Small intestine (tissue), 7 donors: ENCODE data around the gene MDH1. TPM values are rescaled to one million over a fixed set of nuclear protein-coding genes. Genes with fewer than 3 reads are reported as not detected.
A peak's percentile ranks its signal among the peaks of the same experiment; 100 is the strongest.
"Not testable (repeated sequence)": the region's sequence is repeated elsewhere in the genome, so short reads cannot be mapped to it uniquely, and the experiment has no call there.

Experiments used
- DNase-seq, 2 donors: peaks; one replicate each; pipeline versions ENCODE4 v3.0.0 to v3.0.0-alpha.2; 2013
- FAIRE-seq: peaks from 2 replicates; lab custom pipeline; 2012; peaks lifted over from hg19 to GRCh38; lab: Jason Lieb, UNC
- H3K27ac ChIP-seq, 3 donors: one replicate each; pipeline ENCODE4 v1.5.1; 2013; ENCODE audit warnings: low read length in 2 of 3, mild to moderate bottlenecking in 2 of 3, control low read depth in 1 of 3, inconsistent platforms in 1 of 3, low read depth in 1 of 3, moderate library complexity in 1 of 3
- H3K27me3 ChIP-seq, 3 donors: one replicate each; pipeline ENCODE4 v1.6.1; 2013; ENCODE audit warnings: low read length in 3 of 3, inconsistent platforms in 1 of 3; ENCODE audit not compliant: control insufficient read depth in 3 of 3, insufficient read depth in 3 of 3
- H3K36me3 ChIP-seq, 3 donors: one replicate each; pipeline ENCODE4 v1.6.1; 2013; ENCODE audit warnings: low read length in 3 of 3, inconsistent platforms in 1 of 3, low read depth in 1 of 3, mild to moderate bottlenecking in 1 of 3, moderate library complexity in 1 of 3; ENCODE audit not compliant: control insufficient read depth in 3 of 3, insufficient read depth in 2 of 3
- H3K4me1 ChIP-seq, 3 donors: one replicate each; pipeline ENCODE4 v1.6.1; 2013; ENCODE audit warnings: low read length in 2 of 3, inconsistent platforms in 1 of 3, low read depth in 1 of 3, mild to moderate bottlenecking in 1 of 3, moderate library complexity in 1 of 3; ENCODE audit not compliant: control insufficient read depth in 3 of 3, insufficient read depth in 2 of 3
- H3K4me3 ChIP-seq, 3 donors: one replicate each; pipeline ENCODE4 v1.5.1; 2013; ENCODE audit warnings: low read length in 3 of 3, control low read depth in 1 of 3, inconsistent platforms in 1 of 3, low read depth in 1 of 3, mild to moderate bottlenecking in 1 of 3, moderate library complexity in 1 of 3
- H3K9me3 ChIP-seq, 2 donors: one replicate each; pipeline ENCODE4 v1.6.1; 2013; ENCODE audit warnings: low read depth in 1 of 2, low read length in 1 of 2; ENCODE audit not compliant: control insufficient read depth in 2 of 2, insufficient read depth in 1 of 2
- WGBS, 3 donors: extraction: QIAGEN DNeasy Blood & Tissue Kit; methylation state at CpG; one replicate each; pipeline ENCODE4 v1.1.7; 2013; 5-methylcytosine and 5-hydroxymethylcytosine counted together
- polyA plus RNA-seq, 4 donors: library from polyadenylated mRNA; stranded (reverse) in 3 of 4; unstranded in 1 of 4; fragments of 200-250 nt in 3 of 4; fragments of 120-200 nt in 1 of 4; gene quantifications; one replicate each; pipeline versions ENCODE4 v1.2.1 to v1.2.3, GENCODE V29; 2013
- donor health status: healthy with polysubstance abuse.
- donor health status: control.
- donor health status: control.
- donor health status: Bipolar disorder and iron deficiency.
- donor health status: healthy.

The MDH1 gene
- polyA plus RNA-seq, 4 donors: 181 to 401 (median 242) TPM

DNA sequence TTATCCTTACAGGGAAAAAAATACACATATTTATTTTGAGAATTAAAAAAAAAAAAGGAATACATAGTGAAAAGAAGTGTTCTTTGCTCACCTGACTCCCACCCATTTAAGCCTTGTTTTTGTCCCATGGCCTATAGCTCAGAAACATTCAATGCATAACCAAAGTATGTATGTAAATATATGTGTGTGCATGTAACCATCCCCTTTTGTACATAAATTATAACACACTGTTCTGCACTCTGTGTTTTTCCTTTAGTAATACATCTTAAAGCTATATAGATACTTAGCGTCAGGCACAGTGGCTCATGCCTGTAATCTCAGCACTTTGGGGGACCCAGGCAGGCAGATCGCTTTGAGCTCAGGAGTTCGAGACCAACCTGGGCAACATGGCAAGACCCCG is 21.8 kb downstream of the MDH1 start:
- H3K27me3 ChIP-seq: no peaks in the 10 kb centered on the region
- DNase-seq: no peak
- H3K4me1 ChIP-seq: no peaks in the 10 kb centered on the region
- no peak overlapping the region for H3K27ac ChIP-seq
- H3K9me3 ChIP-seq: no peaks in the 10 kb centered on the region
- WGBS, 3 donors: 95 to 98% (median 96%) methylated on average over 4 of the region's 4 CpGs
- H3K36me3 ChIP-seq: peaks cover 3 to 14% (median 6%) of the 10 kb centered on the region in 3 donors
- no peak for FAIRE-seq
- no peak overlapping the region for H3K4me3 ChIP-seq

DNA sequence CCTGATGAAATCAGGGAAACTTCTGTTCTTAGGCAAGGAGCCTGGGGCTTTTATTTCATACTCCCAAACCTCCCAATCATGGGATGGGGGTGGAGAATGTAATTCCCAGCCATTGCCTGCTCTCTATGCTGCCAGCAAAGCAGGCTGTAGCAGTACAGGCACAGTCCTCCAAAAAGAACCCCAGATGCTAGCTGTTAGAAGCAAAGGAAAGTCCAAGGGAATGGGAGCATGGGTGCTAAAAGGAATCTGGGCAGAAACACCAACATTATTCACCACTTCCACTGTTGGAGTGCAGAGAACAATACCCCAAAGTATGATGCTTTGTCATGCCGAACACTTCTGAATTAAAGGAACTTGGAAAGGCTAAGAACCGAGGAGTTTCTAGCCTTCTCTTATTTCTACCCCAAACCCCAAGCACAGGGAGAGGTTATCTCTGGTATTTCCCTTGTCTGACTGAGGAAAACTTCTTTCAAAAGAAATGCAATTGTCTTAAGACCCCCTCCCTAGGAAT is 24.7 kb downstream of the MDH1 start:
- Histone ChIP-seq H3K36me3 (peaks cover 0 to 2% (median 0%) of the 10 kb centered on the region in 3 donors), H3K27ac (no peak overlapping the region), H3K4me3 (no peak overlapping the region), H3K9me3 (no peaks in the 10 kb centered on the region), H3K27me3 (no peaks in the 10 kb centered on the region), H3K4me1 (no peaks in the 10 kb centered on the region)
- no peak for FAIRE-seq
- 71 to 81% (median 77%) methylated on average over 2 of the region's 2 CpGs for WGBS, 3 donors
- no peak for DNase-seq

DNA sequence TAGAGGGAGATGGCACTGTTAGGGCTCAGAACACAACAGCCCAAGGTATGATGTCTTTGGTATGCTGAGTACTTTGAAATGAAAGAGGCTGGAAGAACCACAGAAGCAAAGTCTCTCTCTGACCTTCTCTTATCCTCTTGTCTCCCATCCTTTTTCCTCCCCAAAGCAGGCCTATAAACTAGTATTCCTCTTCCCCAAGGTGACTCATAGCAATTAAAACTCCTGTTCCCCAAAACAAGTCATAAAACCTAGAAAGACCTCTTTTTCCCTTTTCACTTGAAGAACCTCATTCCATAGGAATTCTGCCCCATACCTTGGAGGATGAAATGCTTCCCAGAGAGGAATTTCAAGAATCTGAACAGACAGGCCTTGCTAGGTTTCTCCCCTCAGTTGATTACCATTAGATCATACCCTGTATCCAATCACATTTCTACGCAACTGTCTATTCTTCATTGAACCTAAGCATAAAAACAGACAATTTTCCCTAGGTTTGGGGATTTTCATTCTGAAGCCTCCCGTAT is 25.7 kb downstream of the MDH1 start:
- Histone ChIP-seq H3K4me1 (no peaks in the 10 kb centered on the region), H3K27me3 (no peaks in the 10 kb centered on the region), H3K4me3 (no peak overlapping the region), H3K9me3 (no peaks in the 10 kb centered on the region), H3K27ac (no peak overlapping the region), H3K36me3 (no peaks in the 10 kb centered on the region)
- FAIRE-seq (no peak), DNase-seq (no peak)
- 91 to 95% (median 92%) methylated on average over 2 of the region's 2 CpGs for WGBS, 3 donors

DNA sequence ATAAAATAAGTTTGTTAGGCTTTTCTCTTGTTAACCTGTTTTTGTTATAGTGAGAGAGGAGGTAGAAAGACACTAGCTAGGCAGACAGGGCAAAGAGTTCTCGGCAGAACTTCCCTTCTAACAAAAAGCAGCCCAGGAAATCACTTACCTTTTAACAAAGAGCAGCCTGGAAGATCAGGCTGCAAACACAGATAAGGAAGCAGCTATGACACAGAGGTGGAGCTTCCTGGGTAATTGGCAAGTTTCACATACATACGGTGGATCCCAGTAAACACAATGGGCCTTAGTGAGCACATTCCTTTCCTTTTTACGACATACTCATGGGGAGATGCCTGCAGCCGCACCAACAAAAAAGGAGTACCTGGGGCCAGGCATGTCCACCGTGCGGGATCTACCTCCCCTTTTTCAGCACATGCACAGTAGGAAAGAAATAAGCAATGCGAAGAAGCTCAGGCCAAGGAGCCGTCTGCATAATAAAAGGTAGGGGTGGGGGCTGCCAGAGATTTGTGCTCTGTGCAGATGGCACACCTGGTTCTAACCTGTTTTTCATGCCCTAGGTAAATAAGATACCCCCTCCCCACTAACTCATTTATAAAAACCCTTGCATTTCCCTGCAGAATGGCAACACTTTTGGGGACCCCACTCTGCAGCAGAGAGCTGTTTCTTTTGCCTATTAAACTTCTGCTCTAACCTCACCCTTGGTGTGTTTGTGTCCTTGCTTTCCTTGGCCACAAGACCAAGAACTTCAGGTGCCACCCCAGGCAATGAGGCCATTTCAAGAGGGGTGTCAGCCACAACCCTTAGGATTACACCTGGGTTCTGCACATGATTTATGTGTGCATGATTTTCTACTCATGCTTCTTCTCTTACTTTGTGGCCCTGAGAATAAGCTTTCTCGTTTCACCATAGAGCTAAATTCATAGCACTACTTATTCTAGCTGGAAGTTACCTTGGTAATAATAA is 26.5 kb downstream of the MDH1 start:
- Histone ChIP-seq H3K36me3 (no peaks in the 10 kb centered on the region), H3K27ac (no peak overlapping the region), H3K27me3 (no peaks in the 10 kb centered on the region), H3K4me3 (no peak overlapping the region), H3K4me1 (no peaks in the 10 kb centered on the region), H3K9me3 (peaks cover 0 to 7% of the 10 kb centered on the region in 2 donors)
- FAIRE-seq: no peak
- 65 to 71% (median 68%) methylated on average over 9 of the region's 9 CpGs for WGBS, 3 donors
- DNase-seq: peak in 1 of 2 donors; percentile 49

DNA sequence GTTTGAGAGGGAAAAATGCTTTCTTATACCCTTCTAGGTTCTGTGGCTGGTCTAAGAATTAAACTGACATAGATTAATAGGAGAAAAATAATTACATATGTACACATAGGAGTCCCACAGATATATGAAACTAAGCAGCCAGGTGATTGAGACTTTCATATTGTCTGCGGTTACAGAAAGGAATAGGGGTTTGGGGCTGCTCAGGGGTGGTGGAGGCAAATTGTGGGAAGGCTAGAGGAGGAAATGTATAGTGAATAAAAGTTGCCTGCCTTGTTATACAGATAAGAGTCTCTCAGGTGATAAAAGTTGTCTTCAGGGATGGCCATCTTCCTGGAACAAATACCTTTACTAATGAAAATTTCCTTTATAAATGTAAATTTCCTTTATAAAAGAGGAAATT is 28.6 kb downstream of the MDH1 start:
- no peak for FAIRE-seq
- H3K4me1 ChIP-seq: no peaks in the 10 kb centered on the region
- H3K9me3 ChIP-seq: peaks cover 0 to 9% of the 10 kb centered on the region in 2 donors
- WGBS, 3 donors: 66 to 74% (median 70%) methylated on average over 1 of the region's 1 CpG
- no peak overlapping the region for H3K4me3 ChIP-seq
- no peaks in the 10 kb centered on the region for H3K36me3 ChIP-seq
- H3K27me3 ChIP-seq: no peaks in the 10 kb centered on the region
- DNase-seq: no peak
- no peak overlapping the region for H3K27ac ChIP-seq

DNA sequence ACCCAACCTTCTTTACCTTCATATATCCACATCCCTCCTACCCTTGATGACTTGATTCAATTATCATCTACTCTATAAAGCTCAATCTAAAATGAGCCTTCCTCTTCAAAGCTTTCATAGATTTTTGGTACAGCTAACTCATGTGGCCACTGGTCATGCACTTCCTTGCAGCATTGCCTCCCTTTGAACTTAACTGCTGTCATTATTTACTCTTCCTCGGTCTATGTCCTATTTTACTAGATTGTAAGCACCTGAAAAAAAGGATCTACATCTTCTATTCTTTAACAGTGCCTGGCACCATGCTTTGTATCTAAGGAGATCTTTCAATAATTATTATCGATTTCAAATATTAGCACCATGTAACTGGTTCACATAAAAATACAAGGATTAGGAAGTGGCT is 30.6 kb downstream of the MDH1 start:
- Histone ChIP-seq H3K27me3 (no peaks in the 10 kb centered on the region), H3K36me3 (no peaks in the 10 kb centered on the region), H3K27ac (no peak overlapping the region), H3K9me3 (peaks cover 0 to 9% of the 10 kb centered on the region in 2 donors), H3K4me3 (no peak overlapping the region), H3K4me1 (no peaks in the 10 kb centered on the region)
- whole genome bisulfite sequencing, 3 donors: 94 to 97% (median 96%) methylated on average over 2 of the region's 2 CpGs
- DNase-seq (no peak), FAIRE-seq (no peak)

DNA sequence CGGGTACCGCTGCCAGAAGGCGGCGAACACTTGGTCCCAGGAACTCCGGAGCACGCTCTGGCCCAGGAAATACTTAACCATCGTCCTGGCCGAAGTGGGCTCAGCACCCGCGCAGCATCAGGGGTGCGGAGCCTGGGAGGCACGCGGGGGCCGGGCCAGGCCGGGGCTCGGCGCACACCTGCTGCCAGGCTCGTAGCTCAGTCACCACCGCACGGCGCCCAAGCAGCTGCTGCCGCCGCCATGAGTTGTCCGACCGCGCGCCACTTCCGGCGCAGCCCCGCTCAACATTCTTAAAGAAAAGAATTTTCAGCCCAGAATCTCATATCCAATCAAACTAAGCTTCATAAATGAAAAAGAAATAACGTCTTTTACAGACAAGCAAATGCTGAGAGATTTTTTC is 34.0 kb downstream of the MDH1 start:
- H3K27me3 ChIP-seq: no peaks in the 10 kb centered on the region
- no peaks in the 10 kb centered on the region for H3K4me1 ChIP-seq
- WGBS, 3 donors: 95% methylated on average over 25 to 31 of the region's 31 CpGs
- DNase-seq: no peak
- peaks cover 0 to 9% of the 10 kb centered on the region in 2 donors for H3K9me3 ChIP-seq
- H3K4me3 ChIP-seq: no peak overlapping the region
- no peak for FAIRE-seq
- H3K27ac ChIP-seq: no peak overlapping the region
- H3K36me3 ChIP-seq: no peaks in the 10 kb centered on the region

DNA sequence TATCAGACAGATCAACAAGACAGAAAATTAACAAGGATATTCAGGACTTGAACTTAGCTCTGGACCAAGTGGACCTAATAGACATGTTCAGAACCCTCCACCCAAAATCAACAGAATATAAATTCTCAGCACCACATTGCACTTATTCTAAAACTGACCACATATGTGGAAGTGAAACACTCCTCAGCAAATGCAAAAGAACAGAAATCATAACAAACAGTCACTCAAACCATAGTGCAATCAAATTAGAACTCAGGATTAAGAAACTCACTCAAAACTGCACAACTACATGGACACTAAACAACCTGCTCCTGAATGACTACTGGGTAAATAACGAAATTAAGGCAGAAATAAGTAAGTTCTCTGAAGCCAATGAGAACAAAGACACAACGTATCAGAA is 35.0 kb downstream of the MDH1 start:
- not testable (repeated sequence) for H3K27me3 ChIP-seq, DNase-seq, H3K4me3 ChIP-seq, FAIRE-seq, H3K9me3 ChIP-seq, H3K27ac ChIP-seq, H3K4me1 ChIP-seq, H3K36me3 ChIP-seq
- WGBS, 3 donors: 77 to 82% (median 78%) methylated on average over 2 of the region's 2 CpGs
